RWPE1 (cell line): ENCODE data around the gene UBXN4.

Experiments
- CTCF ChIA-PET: fragments of 350-600 bp; sonication (Branson Sonifier 250); formaldehyde crosslinking; extraction: SDS; loops from one replicate; lab custom pipeline; 2021; lab: Yijun Ruan, JAX
- POLR2A ChIA-PET: fragments of 400-600 bp; formaldehyde crosslinking; extraction: SDS; loops from one replicate; lab custom pipeline; 2020; ENCODE audit warnings: antibody characterized with exemption; ENCODE audit not compliant: low non-redundant PET; lab: Yijun Ruan, JAX
- DNase-seq: peaks from one replicate; pipeline ENCODE4 v3.0.0; 2012; ENCODE audit warnings: low spot score
- H3K27ac ChIP-seq: fragments of 450-650 bp; 2 replicates; pipeline ENCODE4 v1.5.1; 2017
- TF ChIP-seq, protein P1 (sequence below): fragments of 450-650 bp; conservative IDR thresholded peaks from 2 replicates; pipeline ENCODE4 v1.5.1; 2017; ENCODE audit warnings: low read depth, mild to moderate bottlenecking

The UBXN4 gene

DNA sequence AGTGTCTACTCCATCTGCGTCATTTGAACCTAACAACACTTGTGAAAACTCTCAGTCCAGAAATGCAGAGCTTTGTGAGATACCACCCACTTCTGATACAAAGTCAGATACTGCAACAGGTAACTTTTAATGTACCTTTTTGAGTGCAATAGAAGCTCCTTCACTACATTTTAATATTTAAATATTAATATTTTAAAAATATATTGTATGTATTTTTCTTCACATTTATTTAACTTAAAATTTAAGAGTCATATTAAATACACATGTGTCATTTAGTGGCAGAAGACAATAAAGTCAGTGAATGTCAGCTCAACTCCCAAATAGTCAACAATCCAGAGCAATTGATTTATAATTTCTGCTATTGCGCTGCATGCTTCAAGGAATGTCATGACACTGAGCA lies 13.9 kb downstream of the UBXN4 start:
- CTCF ChIA-PET = no interaction called here
- TF ChIP-seq, protein P1, sequence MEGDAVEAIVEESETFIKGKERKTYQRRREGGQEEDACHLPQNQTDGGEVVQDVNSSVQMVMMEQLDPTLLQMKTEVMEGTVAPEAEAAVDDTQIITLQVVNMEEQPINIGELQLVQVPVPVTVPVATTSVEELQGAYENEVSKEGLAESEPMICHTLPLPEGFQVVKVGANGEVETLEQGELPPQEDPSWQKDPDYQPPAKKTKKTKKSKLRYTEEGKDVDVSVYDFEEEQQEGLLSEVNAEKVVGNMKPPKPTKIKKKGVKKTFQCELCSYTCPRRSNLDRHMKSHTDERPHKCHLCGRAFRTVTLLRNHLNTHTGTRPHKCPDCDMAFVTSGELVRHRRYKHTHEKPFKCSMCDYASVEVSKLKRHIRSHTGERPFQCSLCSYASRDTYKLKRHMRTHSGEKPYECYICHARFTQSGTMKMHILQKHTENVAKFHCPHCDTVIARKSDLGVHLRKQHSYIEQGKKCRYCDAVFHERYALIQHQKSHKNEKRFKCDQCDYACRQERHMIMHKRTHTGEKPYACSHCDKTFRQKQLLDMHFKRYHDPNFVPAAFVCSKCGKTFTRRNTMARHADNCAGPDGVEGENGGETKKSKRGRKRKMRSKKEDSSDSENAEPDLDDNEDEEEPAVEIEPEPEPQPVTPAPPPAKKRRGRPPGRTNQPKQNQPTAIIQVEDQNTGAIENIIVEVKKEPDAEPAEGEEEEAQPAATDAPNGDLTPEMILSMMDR = no peak
- H3K27ac ChIP-seq = no peak overlapping the region
- no peak for DNase-seq
- POLR2A ChIA-PET = no interaction called here

DNA sequence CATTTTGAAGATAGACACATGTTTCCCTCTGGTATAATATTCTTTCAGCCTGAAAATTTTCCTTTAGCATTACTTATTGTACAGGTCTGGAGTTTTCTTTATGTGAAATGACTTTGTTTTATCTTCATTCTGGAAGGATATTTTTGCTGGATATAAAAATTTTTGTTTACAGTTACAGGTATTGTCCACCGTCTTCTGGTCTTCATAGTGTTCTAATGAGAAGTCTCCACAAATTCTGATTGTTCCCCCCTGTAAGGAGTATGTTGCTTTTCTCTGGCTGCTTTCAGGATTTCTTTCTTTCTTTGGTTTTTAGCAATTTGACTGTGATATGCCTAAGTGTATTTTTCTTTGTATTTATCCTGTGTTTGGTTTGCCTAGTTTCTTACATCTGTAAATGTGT lies 15.0 kb downstream of the UBXN4 start:
- POLR2A ChIA-PET = no interaction called here
- TF ChIP-seq, protein P1 = no peak

DNA sequence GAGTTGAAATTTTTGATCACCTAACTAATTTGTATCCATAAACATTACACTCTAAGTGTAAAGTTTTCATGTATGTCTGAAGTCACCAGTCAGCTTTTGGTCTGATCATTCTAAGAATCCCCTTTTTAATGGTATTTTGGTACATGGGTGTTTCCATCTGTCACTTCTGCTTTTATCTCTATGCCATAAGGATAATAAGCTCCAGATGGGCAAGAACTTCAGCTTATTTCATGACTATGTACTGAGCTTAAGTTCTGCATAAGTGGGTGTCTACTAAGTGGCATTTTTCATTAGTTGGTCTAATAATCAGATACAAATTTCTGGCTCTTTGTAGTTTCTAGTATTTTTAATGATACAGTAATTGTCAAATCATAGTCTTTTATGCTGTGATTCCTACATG lies 20.4 kb downstream of the UBXN4 start:
- H3K27ac ChIP-seq = no peak overlapping the region
- no peak for DNase-seq
- ChIA-PET CTCF (no interaction called here), POLR2A (no interaction called here)
- TF ChIP-seq, protein P1 = no peak

More for the DNA sequence above, 15.0 kb downstream of the UBXN4 start:
- CTCF ChIA-PET = interaction anchor here (0.6 kb wide), 1 partner anchor 198 kb away, joined by 5 read pairs; no protein-coding TSS in a partner anchor
- no peak for DNase-seq
- no peak overlapping the region for H3K27ac ChIP-seq

DNA sequence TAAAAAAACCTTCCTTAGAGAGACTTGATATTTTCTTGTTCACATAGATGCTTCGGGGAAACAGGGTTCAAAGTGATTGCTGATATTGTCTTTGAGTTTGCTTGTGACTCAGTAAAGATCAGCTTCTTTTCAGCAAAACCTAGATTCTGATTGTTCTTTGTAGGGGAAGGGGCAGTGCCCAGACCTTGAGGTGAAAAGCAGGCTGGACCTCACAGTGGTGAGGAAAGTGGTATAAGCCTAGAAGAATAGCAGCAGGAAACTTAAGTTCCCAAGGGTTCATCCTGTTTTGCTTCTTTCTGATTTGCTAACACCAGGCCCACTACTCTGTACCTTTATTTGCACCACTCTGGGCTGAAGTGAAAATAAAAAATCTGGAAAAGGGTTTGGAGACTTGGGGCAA lies 20.9 kb downstream of the UBXN4 start:
- CTCF ChIA-PET = interaction anchor here (0.7 kb wide), 1 partner anchor 337 kb away, joined by 3 read pairs; no protein-coding TSS in a partner anchor

DNA sequence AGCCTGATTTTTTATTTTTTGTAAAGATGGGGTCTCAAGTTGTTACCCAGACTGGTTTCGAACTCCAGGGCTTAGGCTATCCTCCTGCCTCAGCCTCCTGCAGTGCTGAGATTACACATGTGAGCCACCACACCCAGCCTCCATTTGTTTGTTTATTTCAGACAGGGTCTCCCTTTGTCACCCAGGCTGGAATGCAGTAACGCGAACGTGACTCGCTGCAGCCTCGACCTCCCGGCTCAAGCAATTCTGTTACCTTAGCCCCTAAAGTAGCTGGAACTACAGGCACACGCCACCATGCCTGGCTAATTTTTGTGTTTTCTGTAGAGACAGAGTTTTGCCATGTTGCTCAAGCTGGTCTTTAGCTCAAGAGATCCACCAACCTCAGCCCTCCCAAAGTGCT lies 27.2 kb downstream of the UBXN4 start:
- TF ChIP-seq, protein P1 = no peak
- no peak overlapping the region for H3K27ac ChIP-seq
- DNase-seq = no peak
- ChIA-PET POLR2A (no interaction called here), CTCF (interaction anchor here (0.6 kb wide), 1 partner anchor 28 kb away, joined by 3 read pairs; no protein-coding TSS in a partner anchor)

More for the DNA sequence above, 20.9 kb downstream of the UBXN4 start:
- POLR2A ChIA-PET = no interaction called here
- no peak for DNase-seq
- TF ChIP-seq, protein P1 = no peak
- no peak overlapping the region for H3K27ac ChIP-seq

DNA sequence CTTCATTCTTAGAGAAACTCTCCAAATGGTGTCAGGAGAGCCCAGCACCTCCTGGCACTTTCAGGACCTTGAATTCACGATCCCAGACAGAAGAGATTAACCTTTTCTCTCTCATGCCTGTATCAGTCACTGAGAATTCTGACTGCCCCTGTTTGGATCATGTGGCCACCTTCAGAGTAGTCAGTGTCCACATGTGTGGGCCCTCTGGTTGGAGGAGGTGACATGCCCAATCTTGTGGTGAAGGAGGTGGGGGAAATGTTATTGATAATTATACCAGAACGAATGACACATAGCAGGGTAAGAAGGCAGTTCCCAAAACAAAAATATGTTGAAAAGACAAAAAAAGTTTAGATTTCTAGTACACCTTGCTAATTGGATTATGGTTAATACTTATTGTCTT lies 31.7 kb downstream of the UBXN4 start:
- DNase-seq = no peak
- H3K27ac ChIP-seq = no peak overlapping the region
- TF ChIP-seq, protein P1 = no peak
- ChIA-PET POLR2A (no interaction called here), CTCF (interaction anchor here (0.7 kb wide), 1 partner anchor 32 kb away, joined by 4 read pairs; no protein-coding TSS in a partner anchor)
